Neural progenitor cell (in vitro differentiated cells): ENCODE results near the gene PLA2G4E. TPM values are rescaled to one million over a fixed set of nuclear protein-coding genes. Genes with fewer than 3 reads are reported as not detected.

Source experiments
- DNase-seq: peaks from one replicate; pipeline ENCODE4 v3.0.0-alpha.2; 2016; ENCODE audit warnings: low spot score
- H2AFZ ChIP-seq: fragments of 200-600 bp; sonication (generic); replicated peaks from 2 replicates; pipeline ENCODE4 v1.6.1; 2016; ENCODE audit warnings: antibody characterized with exemption
- H3F3A ChIP-seq: fragments of 200-600 bp; sonication (generic); 2 replicates; pipeline ENCODE4 v1.6.1; 2016; ENCODE audit warnings: antibody characterized with exemption, low read depth
- H3K27ac ChIP-seq: fragments of 200-600 bp; sonication (generic); 2 replicates; pipeline ENCODE4 v1.5.1; 2016; ENCODE audit warnings: mild to moderate bottlenecking
- H3K27me3 ChIP-seq: fragments of 200-600 bp; sonication (generic); 2 replicates; pipeline ENCODE4 v1.6.1; 2016; ENCODE audit warnings: mild to moderate bottlenecking, moderate library complexity
- H3K36me3 ChIP-seq: fragments of 200-600 bp; sonication (generic); 2 replicates; pipeline ENCODE4 v1.5.1; 2016
- H3K4me1 ChIP-seq: fragments of 200-600 bp; sonication (generic); 2 replicates; pipeline ENCODE4 v1.6.1; 2016; ENCODE audit warnings: mixed run types
- H3K4me2 ChIP-seq: fragments of 200-600 bp; sonication (generic); 2 replicates; pipeline ENCODE4 v1.6.1; 2016
- H3K4me3 ChIP-seq: fragments of 200-600 bp; sonication (generic); 2 replicates; pipeline ENCODE4 v1.5.1; 2016
- H3K79me2 ChIP-seq: fragments of 200-600 bp; sonication (generic); 2 replicates; pipeline ENCODE4 v1.6.1; 2016; ENCODE audit warnings: low read depth
- H3K9ac ChIP-seq: fragments of 200-600 bp; sonication (generic); 2 replicates; pipeline ENCODE4 v1.6.1; 2016
- H3K9me3 ChIP-seq: fragments of 200-600 bp; sonication (generic); 2 replicates; pipeline ENCODE4 v1.5.1; 2016; ENCODE audit warnings: low read depth
- H4K20me1 ChIP-seq: fragments of 200-600 bp; sonication (generic); 2 replicates; pipeline ENCODE4 v1.6.1; 2016; ENCODE audit warnings: low read depth
- H3K27ac Mint-ChIP-seq: 3 replicates; pipeline ENCODE4 v1.8.0; 2021; ENCODE audit warnings: mixed read lengths
- H3K27me3 Mint-ChIP-seq: 2 replicates; pipeline ENCODE4 v1.8.0; 2022; ENCODE audit warnings: low read depth, mild to moderate bottlenecking, inconsistent platforms, moderate library complexity, mixed read lengths; ENCODE audit not compliant: insufficient read depth
- H3K36me3 Mint-ChIP-seq: 3 replicates; pipeline ENCODE4 v1.8.0; 2021; ENCODE audit warnings: mixed read lengths
- H3K4me1 Mint-ChIP-seq: 3 replicates; pipeline ENCODE4 v1.8.0; 2021; ENCODE audit warnings: mixed read lengths
- H3K4me3 Mint-ChIP-seq: 3 replicates; pipeline ENCODE4 v1.8.0; 2021; ENCODE audit warnings: mild to moderate bottlenecking, moderate library complexity, mixed read lengths
- H3K9me3 Mint-ChIP-seq: 3 replicates; pipeline ENCODE4 v1.8.0; 2020; ENCODE audit warnings: mixed read lengths
- CTCF ChIP-seq: fragments of 200-600 bp; sonication (generic); IDR thresholded peaks from 2 replicates; pipeline ENCODE4 v1.5.1; 2017; ENCODE audit warnings: antibody characterized with exemption, mild to moderate bottlenecking
- EZH2 ChIP-seq: fragments of 200-600 bp; sonication (generic); IDR thresholded peaks from 2 replicates; pipeline ENCODE4 v1.6.1; 2017; ENCODE audit warnings: antibody characterized with exemption, mild to moderate bottlenecking, moderate library complexity
- EZH2phosphoT487 ChIP-seq: fragments of 200-600 bp; sonication (generic); IDR thresholded peaks from 2 replicates; pipeline ENCODE4 v1.6.1; 2017; ENCODE audit warnings: antibody characterized with exemption
- total RNA-seq: library from RNA; depleted of rRNA; stranded (reverse); fragments of >200 nt; gene quantifications from 2 replicates; pipeline ENCODE4 v1.2.3, GENCODE V29; 2015; ENCODE audit warnings: low replicate concordance

PLA2G4E gene
- total RNA-seq, 1 donor from 2014 or later = not detected

- Histone ChIP-seq H4K20me1 (no peaks in the 10 kb centered on the region), H3K79me2 (no peaks in the 10 kb centered on the region), H3K27me3 (no peaks in the 10 kb centered on the region), H3F3A (no peaks in the 10 kb centered on the region), H2AFZ (no peak overlapping the region), H3K4me2 (no peak overlapping the region), H3K36me3 (no peaks in the 10 kb centered on the region), H3K9ac (no peak overlapping the region), H3K4me3 (no peak overlapping the region), H3K9me3 (no peaks in the 10 kb centered on the region), H3K27ac (no peak overlapping the region), H3K4me1 (peaks cover under 1% of the 10 kb centered on the region)
- Mint-ChIP-seq H3K4me3 (no peak overlapping the region), H3K4me1 (peaks cover 12% of the 10 kb centered on the region), H3K9me3 (no peaks in the 10 kb centered on the region), H3K36me3 (no peaks in the 10 kb centered on the region), H3K27ac (no peak overlapping the region), H3K27me3 (peaks cover 10% of the 10 kb centered on the region)
- no peak for TF ChIP-seq EZH2
- TF ChIP-seq EZH2phosphoT487 = no peak
- no peak for DNase-seq
Observed at GRCh38 chr15:41995476-41995855, 25.4 kb downstream of the PLA2G4E start.

- Histone ChIP-seq H3K4me1 (peaks cover 6% of the 10 kb centered on the region), H3K27ac (no peak overlapping the region), H4K20me1 (no peaks in the 10 kb centered on the region), H3K4me2 (no peak overlapping the region), H3K36me3 (no peaks in the 10 kb centered on the region), H2AFZ (no peak overlapping the region), H3F3A (no peaks in the 10 kb centered on the region), H3K79me2 (no peaks in the 10 kb centered on the region), H3K4me3 (no peak overlapping the region), H3K9ac (no peak overlapping the region), H3K27me3 (no peaks in the 10 kb centered on the region), H3K9me3 (no peaks in the 10 kb centered on the region)
- no peaks in the 10 kb centered on the region for H3K36me3 Mint-ChIP-seq
- no peaks in the 10 kb centered on the region for H3K9me3 Mint-ChIP-seq
- H3K27ac Mint-ChIP-seq = no peak overlapping the region
- H3K4me1 Mint-ChIP-seq = peaks cover 16% of the 10 kb centered on the region
- no peak for TF ChIP-seq EZH2phosphoT487
- TF ChIP-seq EZH2 = no peak
- no peak for TF ChIP-seq CTCF
- DNase-seq = no peak
- peaks cover 10% of the 10 kb centered on the region for H3K27me3 Mint-ChIP-seq
- no peak overlapping the region for H3K4me3 Mint-ChIP-seq
Observed at GRCh38 chr15:41994772-41995475, 25.9 kb downstream of the PLA2G4E start.

GRCh38 chr15:41994171-41994650 lies 26.6 kb downstream of the PLA2G4E start:
- peaks cover 10% of the 10 kb centered on the region for H3K27me3 Mint-ChIP-seq
- no peak overlapping the region for H2AFZ ChIP-seq
- no peak overlapping the region for H3K4me3 Mint-ChIP-seq
- H3K9me3 Mint-ChIP-seq = no peaks in the 10 kb centered on the region
- H3K9ac ChIP-seq = no peak overlapping the region
- no peak overlapping the region for H3K4me2 ChIP-seq
- H3K9me3 ChIP-seq = no peaks in the 10 kb centered on the region
- no peaks in the 10 kb centered on the region for H3K79me2 ChIP-seq
- H3K27ac Mint-ChIP-seq = no peak overlapping the region
- H3K4me1 Mint-ChIP-seq = peaks cover 20% of the 10 kb centered on the region
- no peak overlapping the region for H3K4me3 ChIP-seq
- no peaks in the 10 kb centered on the region for H3K27me3 ChIP-seq
- TF ChIP-seq EZH2 (no peak), CTCF (no peak), EZH2phosphoT487 (no peak)
- H3K27ac ChIP-seq = no peak overlapping the region
- H3K4me1 ChIP-seq = peaks cover 9% of the 10 kb centered on the region
- H3K36me3 ChIP-seq = no peaks in the 10 kb centered on the region
- H3F3A ChIP-seq = no peaks in the 10 kb centered on the region
- no peaks in the 10 kb centered on the region for H3K36me3 Mint-ChIP-seq
- no peaks in the 10 kb centered on the region for H4K20me1 ChIP-seq
- no peak for DNase-seq

- Mint-ChIP-seq H3K27me3 (peaks cover 10% of the 10 kb centered on the region), H3K4me3 (no peak overlapping the region), H3K4me1 (peaks cover 20% of the 10 kb centered on the region), H3K9me3 (no peaks in the 10 kb centered on the region), H3K27ac (no peak overlapping the region), H3K36me3 (no peaks in the 10 kb centered on the region)
- no peaks in the 10 kb centered on the region for H3K9me3 ChIP-seq
- no peaks in the 10 kb centered on the region for H3K79me2 ChIP-seq
- H4K20me1 ChIP-seq = no peaks in the 10 kb centered on the region
- H3K36me3 ChIP-seq = no peaks in the 10 kb centered on the region
- H3K27ac ChIP-seq = no peak overlapping the region
- no peak for DNase-seq
- TF ChIP-seq CTCF (no peak), EZH2phosphoT487 (no peak), EZH2 (no peak)
- no peak overlapping the region for H3K9ac ChIP-seq
- no peak overlapping the region for H3K4me2 ChIP-seq
- no peaks in the 10 kb centered on the region for H3F3A ChIP-seq
- no peaks in the 10 kb centered on the region for H3K27me3 ChIP-seq
- H3K4me1 ChIP-seq = peaks cover 9% of the 10 kb centered on the region
- no peak overlapping the region for H3K4me3 ChIP-seq
- no peak overlapping the region for H2AFZ ChIP-seq
Observed at GRCh38 chr15:41993472-41994170, 27.2 kb downstream of the PLA2G4E start.
